Subcutaneous adipose tissue (tissue), 4 donors: Measurements from ENCODE around the gene TBCD. TPM values are rescaled to one million over a fixed set of nuclear protein-coding genes. Genes with fewer than 3 reads are reported as not detected.

Source experiments
- CTCF ChIP-seq: fragments of 450-650 bp; IDR thresholded peaks from one replicate; pipeline ENCODE4 v1.5.1; 2016; ENCODE audit warnings: low read depth, mild to moderate bottlenecking, control low read depth, antibody characterized with exemption, moderate library complexity
- total RNA-seq, 4 donors: library from RNA; depleted of rRNA; stranded (reverse); fragments of >200 nt; gene quantifications; one replicate each; pipeline ENCODE4 v1.1.0, GENCODE V29; 2016

The TBCD gene
- total RNA-seq, 4 donors from 2014 or later, result 36.5 to 103 (median 54.7) TPM

GRCh38 chr17:82836823-82837357, 85.0 kb downstream of the TBCD start:
- no peak for TF ChIP-seq CTCF

- TF ChIP-seq CTCF, result no peak
Observed at GRCh38 chr17:82837586-82838320, 85.9 kb downstream of the TBCD start.

GRCh38 chr17:82838386-82839063, 86.7 kb downstream of the TBCD start:
- TF ChIP-seq CTCF, result no peak

- no peak for TF ChIP-seq CTCF
Observed at GRCh38 chr17:82839617-82840292, 87.9 kb downstream of the TBCD start, which contains the start of gene ZNF750. Gene ZNF750, minus strand, starts transcription at chr17:82840022. Its CDS starts 7,568 bp downstream, at chr17:82832454.

GRCh38 chr17:82840431-82840831, 88.6 kb downstream of the TBCD start:
- no peak for TF ChIP-seq CTCF

GRCh38 chr17:82841921-82842596, 90.2 kb downstream of the TBCD start:
- no peak for TF ChIP-seq CTCF
